Activated B cell treated with CpG ODN at 0.5 μM for 24 hours (primary cell): ENCODE measurements around the gene COL2A1. TPM values are rescaled to one million over a fixed set of nuclear protein-coding genes. Genes with fewer than 3 reads are reported as not detected.

Experiments used
- ATAC-seq: fragments of 200-7000 bp; cut with Tn5 transposase; one replicate; pipeline ENCODE4 v1.10.0; 2021; ENCODE audit warnings: low read depth, mild to moderate bottlenecking, moderate library complexity
- CTCF ChIA-PET: fragments of 350-600 bp; sonication (Branson Sonifier 250); formaldehyde crosslinking; loops from one replicate; lab custom pipeline; 2021; ENCODE audit warnings: antibody characterized with exemption; lab: Charles Lee
- POLR2A ChIA-PET: fragments of 350-600 bp; sonication (Branson Sonifier 250); formaldehyde crosslinking; loops from one replicate; lab custom pipeline; 2021; ENCODE audit warnings: antibody characterized with exemption; lab: Charles Lee
- DNase-seq: peaks from one replicate; pipeline ENCODE4 v3.0.0; 2022
- H3K27ac Mint-ChIP-seq: one replicate; pipeline ENCODE4 v1.8.0; 2020; ENCODE audit warnings: mixed read lengths
- H3K27me3 Mint-ChIP-seq: one replicate; pipeline ENCODE4 v1.8.0; 2021; ENCODE audit warnings: mixed read lengths
- H3K36me3 Mint-ChIP-seq: one replicate; pipeline ENCODE4 v1.8.0; 2021; ENCODE audit warnings: low read depth, mixed read lengths
- H3K4me1 Mint-ChIP-seq: one replicate; pipeline ENCODE4 v1.8.0; 2021; ENCODE audit warnings: mixed read lengths
- H3K4me3 Mint-ChIP-seq: one replicate; pipeline ENCODE4 v1.8.0; 2020; ENCODE audit warnings: mild to moderate bottlenecking, mixed read lengths
- H3K9me3 Mint-ChIP-seq: one replicate; pipeline ENCODE4 v1.8.0; 2020; ENCODE audit warnings: mixed read lengths
- intact Hi-C: fragments of 100-400 bp; cut with micrococcal nuclease; formaldehyde crosslinking; loops from one replicate; pipeline ENCODE4 v1.15.1; 2024
- total RNA-seq: library from RNA; stranded (reverse); gene quantifications from 2 replicates; pipeline ENCODE4 v1.2.3, GENCODE V29; 2022
- TF ChIP-seq, protein P1 (sequence below): fragments of 200-600 bp; IDR thresholded peaks from one replicate; pipeline ENCODE4 v1.8.0; 2022; ENCODE audit warnings: antibody characterized with exemption, mild to moderate bottlenecking

Gene COL2A1
- total RNA-seq, 1 donor from 2014 or later = not detected

DNA sequence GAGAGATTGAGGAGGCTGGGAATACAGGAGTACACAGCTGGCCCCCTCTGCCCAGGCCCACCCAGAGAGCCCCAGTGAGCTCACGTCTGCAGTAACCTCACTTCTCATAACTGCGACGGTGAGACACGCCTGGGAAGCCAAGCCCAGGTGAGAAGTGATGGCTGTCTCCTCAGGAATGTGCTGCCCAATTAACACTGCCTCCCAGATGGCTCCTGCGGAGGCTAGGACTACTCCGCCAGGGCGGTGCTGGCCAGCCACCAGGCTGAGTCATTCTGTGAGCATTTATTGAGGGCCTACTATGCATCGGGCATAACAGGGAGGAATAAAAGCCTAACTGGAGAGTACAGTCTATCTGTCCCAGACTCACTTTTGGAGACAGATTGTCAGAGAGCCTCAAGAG, 50.2 kb downstream of the COL2A1 start:
- Mint-ChIP-seq H3K4me1 (no peaks in the 10 kb centered on the region), H3K27me3 (peaks cover 20% of the 10 kb centered on the region), H3K9me3 (peaks cover 3% of the 10 kb centered on the region), H3K4me3 (no peak overlapping the region), H3K36me3 (no peaks in the 10 kb centered on the region), H3K27ac (no peak overlapping the region)
- CTCF ChIA-PET = no interaction called here
- POLR2A ChIA-PET = no interaction called here
- TF ChIP-seq, protein P1, sequence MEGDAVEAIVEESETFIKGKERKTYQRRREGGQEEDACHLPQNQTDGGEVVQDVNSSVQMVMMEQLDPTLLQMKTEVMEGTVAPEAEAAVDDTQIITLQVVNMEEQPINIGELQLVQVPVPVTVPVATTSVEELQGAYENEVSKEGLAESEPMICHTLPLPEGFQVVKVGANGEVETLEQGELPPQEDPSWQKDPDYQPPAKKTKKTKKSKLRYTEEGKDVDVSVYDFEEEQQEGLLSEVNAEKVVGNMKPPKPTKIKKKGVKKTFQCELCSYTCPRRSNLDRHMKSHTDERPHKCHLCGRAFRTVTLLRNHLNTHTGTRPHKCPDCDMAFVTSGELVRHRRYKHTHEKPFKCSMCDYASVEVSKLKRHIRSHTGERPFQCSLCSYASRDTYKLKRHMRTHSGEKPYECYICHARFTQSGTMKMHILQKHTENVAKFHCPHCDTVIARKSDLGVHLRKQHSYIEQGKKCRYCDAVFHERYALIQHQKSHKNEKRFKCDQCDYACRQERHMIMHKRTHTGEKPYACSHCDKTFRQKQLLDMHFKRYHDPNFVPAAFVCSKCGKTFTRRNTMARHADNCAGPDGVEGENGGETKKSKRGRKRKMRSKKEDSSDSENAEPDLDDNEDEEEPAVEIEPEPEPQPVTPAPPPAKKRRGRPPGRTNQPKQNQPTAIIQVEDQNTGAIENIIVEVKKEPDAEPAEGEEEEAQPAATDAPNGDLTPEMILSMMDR = no peak
- ATAC-seq (no peak), DNase-seq (no peak)
- intact Hi-C loops = no loop called here

DNA sequence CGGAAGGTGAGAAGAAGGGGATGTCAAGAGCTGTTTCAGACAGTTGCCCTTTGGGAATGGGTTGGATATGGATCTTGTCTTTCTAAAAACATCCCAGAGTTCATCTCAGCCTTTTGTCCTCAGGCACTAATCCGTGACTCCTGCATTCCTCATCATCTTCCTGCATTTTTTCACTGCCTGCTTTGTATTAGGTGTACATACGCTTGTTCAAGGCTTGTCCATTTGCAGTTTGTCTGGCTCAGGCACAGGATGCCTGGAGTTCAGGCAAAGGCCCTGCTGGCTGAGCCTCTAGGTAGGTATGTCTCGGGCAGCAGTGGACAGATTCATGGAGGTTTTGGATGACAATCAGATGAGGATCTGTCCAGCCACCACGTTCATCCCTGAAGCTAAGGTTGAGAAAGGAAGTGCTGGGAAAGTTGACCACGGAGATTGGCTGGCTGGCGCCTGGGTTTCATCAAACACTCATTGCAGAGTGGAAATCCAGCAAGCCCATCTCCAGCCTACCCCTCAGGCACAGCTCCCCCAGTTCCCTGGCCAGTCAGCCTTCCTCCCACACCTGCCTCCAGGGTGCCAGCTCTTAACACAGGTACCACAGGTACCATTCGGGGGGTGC, 53.3 kb downstream of the COL2A1 start:
- TF ChIP-seq, protein P1 = no peak
- DNase-seq (no peak), ATAC-seq (no peak)
- H3K36me3 Mint-ChIP-seq = no peaks in the 10 kb centered on the region
- H3K4me3 Mint-ChIP-seq = no peak overlapping the region
- H3K4me1 Mint-ChIP-seq = no peaks in the 10 kb centered on the region
- ChIA-PET CTCF (no interaction called here), POLR2A (no interaction called here)
- intact Hi-C loops = no loop called here
- H3K27me3 Mint-ChIP-seq = peaks cover 29% of the 10 kb centered on the region
- no peak overlapping the region for H3K27ac Mint-ChIP-seq
- H3K9me3 Mint-ChIP-seq = no peaks in the 10 kb centered on the region

DNA sequence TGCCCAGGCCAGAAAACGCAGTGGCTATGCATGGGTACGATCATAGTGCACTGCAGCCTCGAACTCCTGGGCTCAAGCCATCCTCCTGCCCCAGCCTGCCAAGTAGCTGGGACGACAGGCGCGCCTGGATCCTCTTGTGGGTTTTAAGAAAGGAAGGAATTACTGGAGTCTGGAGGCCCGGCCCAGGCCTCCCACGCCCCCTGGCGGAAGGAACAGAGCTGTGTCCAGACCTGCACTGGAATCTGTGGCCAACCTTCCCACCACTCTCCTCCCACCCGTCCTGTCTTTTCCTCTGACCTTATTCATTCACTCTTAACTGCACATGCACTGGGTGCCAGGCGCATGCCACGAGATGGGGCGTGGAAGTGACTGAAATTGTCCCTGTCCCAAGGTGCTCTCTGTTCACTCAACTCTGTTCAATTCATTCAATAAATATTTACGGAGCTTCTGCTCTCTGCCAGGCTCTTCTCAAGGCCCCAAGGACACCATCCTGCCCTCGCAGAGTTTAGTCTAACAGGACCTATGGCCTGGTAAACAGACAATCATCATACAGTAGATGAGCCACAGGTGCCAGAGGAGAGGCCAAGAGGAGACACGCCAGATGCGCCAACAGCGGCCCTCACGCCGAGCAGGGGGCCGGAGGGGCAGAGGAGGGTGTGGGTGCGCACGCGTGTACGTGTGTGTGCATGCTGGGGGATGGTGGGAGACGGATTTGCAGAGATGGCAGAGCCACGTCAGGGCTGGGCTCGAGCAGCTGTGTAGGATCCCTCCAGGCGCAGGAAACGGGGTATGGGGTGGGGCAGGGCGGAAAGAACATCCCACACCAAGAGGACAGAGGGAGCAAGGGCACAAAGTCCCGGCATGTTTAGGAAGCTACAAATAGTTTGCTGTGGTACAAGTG, 54.6 kb downstream of the COL2A1 start:
- H3K27ac Mint-ChIP-seq = no peak overlapping the region
- H3K4me1 Mint-ChIP-seq = no peaks in the 10 kb centered on the region
- DNase-seq (no peak), ATAC-seq (peak; percentile 69)
- CTCF ChIA-PET = interaction anchor here (0.7 to 1.3 kb wide), 5 partner anchors 55 to 303 kb away, joined by 3 to 4 read pairs (median 3); no protein-coding TSS in a partner anchor
- POLR2A ChIA-PET = interaction anchor here (0.5 to 1.1 kb wide), 2 partner anchors 9 to 244 kb away, joined by 3 to 4 read pairs; partner anchors contain the start of gene RPAP3
- no peaks in the 10 kb centered on the region for H3K36me3 Mint-ChIP-seq
- H3K4me3 Mint-ChIP-seq = no peak overlapping the region
- intact Hi-C loops = loop anchor here (1.0 kb wide), 2 partner anchors 45 to 234 kb away; partner anchors contain the start of gene VDR
- TF ChIP-seq, protein P1 = no peak
- no peaks in the 10 kb centered on the region for H3K9me3 Mint-ChIP-seq
- H3K27me3 Mint-ChIP-seq = peaks cover 30% of the 10 kb centered on the region

DNA sequence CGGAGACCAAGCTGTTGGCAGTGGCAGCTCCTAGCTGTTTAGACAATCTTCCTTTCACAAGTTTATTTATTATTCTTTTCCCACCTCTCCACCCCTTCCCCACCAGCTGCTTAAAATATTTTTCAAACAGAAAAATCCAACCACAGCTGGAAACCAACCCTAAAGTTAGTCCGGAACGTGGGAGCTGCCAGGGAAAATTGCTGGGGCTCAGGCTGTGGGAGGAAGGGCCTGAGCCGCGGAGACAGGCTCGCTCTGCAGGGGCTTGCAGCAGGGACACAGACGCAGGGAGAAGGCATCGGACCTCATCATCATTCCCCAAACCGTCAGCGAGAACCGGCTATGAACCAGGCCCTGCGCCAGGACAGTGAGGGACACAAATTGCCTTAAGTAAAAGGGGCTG, 56.9 kb downstream of the COL2A1 start:
- Mint-ChIP-seq H3K9me3 (no peaks in the 10 kb centered on the region), H3K4me1 (no peaks in the 10 kb centered on the region), H3K4me3 (no peak overlapping the region), H3K27ac (no peak overlapping the region), H3K27me3 (peaks cover 20% of the 10 kb centered on the region), H3K36me3 (no peaks in the 10 kb centered on the region)
- intact Hi-C loops = no loop called here
- CTCF ChIA-PET = no interaction called here
- POLR2A ChIA-PET = no interaction called here
- no peak for ATAC-seq
- TF ChIP-seq, protein P1 = no peak
- no peak for DNase-seq
